GM12874 (cell line): ENCODE data around the gene PLA2G3.

Experiments used
- CTCF ChIP-seq: IDR thresholded peaks from 2 replicates; pipeline ENCODE4 v1.5.1; 2011; ENCODE audit warnings: low read depth, mild to moderate bottlenecking, control low read depth, low read length, moderate library complexity; ENCODE audit not compliant: insufficient read depth

PLA2G3 gene

GRCh38 chr22:31155422-31155821 is 15.1 kb upstream of the PLA2G3 start:
- no peak for TF ChIP-seq CTCF

DNA sequence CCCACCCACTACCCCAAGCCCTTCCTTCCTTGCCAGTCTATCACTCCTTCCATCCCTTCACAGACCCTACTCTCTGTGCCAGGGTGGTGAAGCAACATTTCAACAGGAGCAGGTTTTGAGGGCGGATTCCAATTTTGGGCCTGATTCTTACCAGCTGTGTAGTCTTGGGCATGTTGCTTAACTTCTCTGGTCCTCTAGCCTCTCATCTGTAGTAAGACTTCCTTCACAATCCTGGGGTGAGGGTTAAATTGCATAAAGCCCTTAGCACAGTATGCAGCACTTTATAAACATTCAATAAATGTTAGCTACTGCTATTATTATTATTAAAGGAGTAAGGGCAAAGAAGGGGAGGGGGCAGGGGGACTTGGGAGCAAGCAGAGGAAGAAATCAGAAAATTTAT is 14.7 kb upstream of the PLA2G3 start:
- no peak for TF ChIP-seq CTCF

- TF ChIP-seq CTCF: no peak
Observed at GRCh38 chr22:31153357-31153756, 13.0 kb upstream of the PLA2G3 start.

DNA sequence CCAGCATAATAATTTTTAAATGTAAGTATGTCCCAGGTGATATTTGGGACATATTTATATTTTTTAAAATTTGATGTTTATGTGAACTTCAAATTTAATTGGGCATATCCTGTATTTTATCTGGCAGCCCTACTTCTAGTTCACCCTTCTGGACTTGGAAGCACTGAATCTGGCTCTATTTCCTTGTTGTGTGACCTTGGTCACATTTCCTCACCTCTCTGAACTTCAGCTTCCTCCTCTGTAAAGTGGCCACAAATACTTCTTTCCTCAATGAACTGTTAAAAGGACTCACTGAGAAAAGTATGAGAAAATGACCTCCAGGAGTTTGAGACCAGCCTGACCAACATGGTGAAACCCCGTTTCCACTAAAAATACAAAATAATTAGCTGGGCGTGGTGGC is 11.6 kb upstream of the PLA2G3 start:
- no peak for TF ChIP-seq CTCF

- peak; percentile 29; the same call in 1 of the 2 replicates for TF ChIP-seq CTCF
Observed at GRCh38 chr22:31150615-31151014, 10.3 kb upstream of the PLA2G3 start.

DNA sequence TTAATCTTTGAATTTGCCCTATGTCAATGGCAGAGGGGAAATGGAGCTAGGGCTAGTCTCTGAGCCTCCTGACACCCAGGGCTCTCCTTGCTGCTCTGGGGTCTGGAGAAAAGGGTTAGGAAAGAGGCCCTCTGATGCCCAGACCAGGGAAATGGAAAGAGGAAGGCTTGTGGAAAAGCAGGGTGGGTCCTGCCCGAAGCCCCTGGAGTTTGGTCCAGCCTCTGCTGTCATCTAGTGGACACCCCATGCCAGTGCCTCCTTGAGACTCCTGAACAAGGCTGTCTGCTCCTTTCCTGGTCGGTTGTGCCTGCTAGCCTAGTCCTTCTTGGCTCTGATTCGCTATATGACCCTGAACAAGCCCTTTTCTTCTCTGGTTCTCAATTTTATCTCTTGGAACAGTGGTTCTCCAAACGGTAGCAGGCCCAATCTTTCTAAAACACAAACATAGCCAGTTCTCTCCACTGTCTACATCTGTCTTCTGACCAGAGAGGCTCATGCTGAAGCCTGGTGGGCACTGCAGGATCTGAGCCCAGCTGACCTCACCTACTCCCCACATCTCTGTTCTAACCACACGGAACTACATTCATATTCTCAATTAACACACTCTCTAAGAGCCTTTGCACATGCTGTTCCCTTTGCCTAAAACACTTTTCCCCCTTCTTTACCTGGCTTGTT is 8.8 kb upstream of the PLA2G3 start:
- peak; percentile 92 for TF ChIP-seq CTCF

- no peak for TF ChIP-seq CTCF
Observed at GRCh38 chr22:31148488-31148887, 8.2 kb upstream of the PLA2G3 start.

DNA sequence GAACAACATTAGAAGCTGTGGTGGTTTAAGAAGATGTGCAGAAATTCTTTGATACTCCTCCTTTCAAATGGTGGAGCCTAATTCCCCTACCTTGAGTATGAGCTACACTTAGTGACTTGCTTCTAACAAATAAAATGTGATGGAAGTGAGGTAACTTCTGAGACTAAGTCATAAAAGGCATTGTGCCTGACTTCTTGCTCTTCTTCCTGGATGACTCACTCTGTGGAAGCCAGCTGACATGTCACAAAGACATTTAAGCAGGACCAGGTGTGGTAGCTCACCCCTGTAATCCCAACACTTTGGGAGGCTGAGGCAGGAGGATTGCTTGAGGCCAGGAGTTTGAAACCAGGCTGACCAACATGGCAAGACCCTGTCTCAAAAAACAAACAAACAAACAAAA is 3.9 kb upstream of the PLA2G3 start:
- TF ChIP-seq CTCF: no peak
